ENCODE data around the gene ZC3H12C.

- TF ChIP-seq CTCF (conservative IDR thresholded peaks at IDR 0.05 in 1 of 2, IDR thresholded peaks at IDR 0.05 in 1 of 2; ENCODE audit: extremely low read depth in 1 of 2, insufficient read depth in 1 of 2, low read depth in 1 of 2, low read length in 2 of 2): no peak
- TF ChIP-seq EZH2 (IDR thresholded peaks at IDR 0.05; ENCODE audit: borderline replicate concordance, low read length): no peak
These were observed 65.4 kb downstream of the ZC3H12C start for GRCh38 chr11:110158317-110159200.

All from mammary epithelial cell (primary cell).